GM12874 (cell line): ENCODE data around the gene ARRB1.

Experiments
- CTCF ChIP-seq: IDR thresholded peaks from 2 replicates; pipeline ENCODE4 v1.5.1; 2011; ENCODE audit warnings: low read depth, mild to moderate bottlenecking, control low read depth, low read length, moderate library complexity; ENCODE audit not compliant: insufficient read depth

Gene ARRB1

GRCh38 chr11:75319035-75319877 lies 32.2 kb downstream of the ARRB1 start:
- TF ChIP-seq CTCF, result no peak

GRCh38 chr11:75317446-75318122 lies 33.9 kb downstream of the ARRB1 start:
- no peak for TF ChIP-seq CTCF

- TF ChIP-seq CTCF, result no peak
Measured at GRCh38 chr11:75315439-75315805, 36.0 kb downstream of the ARRB1 start.

GRCh38 chr11:75314771-75315438 lies 36.6 kb downstream of the ARRB1 start:
- no peak for TF ChIP-seq CTCF

- TF ChIP-seq CTCF, result no peak
Measured at GRCh38 chr11:75313513-75314272, 37.8 kb downstream of the ARRB1 start.

GRCh38 chr11:75312346-75312745 lies 39.1 kb downstream of the ARRB1 start:
- TF ChIP-seq CTCF, result no peak
